GM10847 (cell line): Measurements from ENCODE around the gene RAB30.

Experiments used
- POLR2A ChIP-seq: IDR thresholded peaks from 2 replicates; pipeline ENCODE4 v1.6.1; 2011; ENCODE audit not compliant: insufficient read length; ENCODE audit errors: extremely low read depth

The RAB30 gene

DNA sequence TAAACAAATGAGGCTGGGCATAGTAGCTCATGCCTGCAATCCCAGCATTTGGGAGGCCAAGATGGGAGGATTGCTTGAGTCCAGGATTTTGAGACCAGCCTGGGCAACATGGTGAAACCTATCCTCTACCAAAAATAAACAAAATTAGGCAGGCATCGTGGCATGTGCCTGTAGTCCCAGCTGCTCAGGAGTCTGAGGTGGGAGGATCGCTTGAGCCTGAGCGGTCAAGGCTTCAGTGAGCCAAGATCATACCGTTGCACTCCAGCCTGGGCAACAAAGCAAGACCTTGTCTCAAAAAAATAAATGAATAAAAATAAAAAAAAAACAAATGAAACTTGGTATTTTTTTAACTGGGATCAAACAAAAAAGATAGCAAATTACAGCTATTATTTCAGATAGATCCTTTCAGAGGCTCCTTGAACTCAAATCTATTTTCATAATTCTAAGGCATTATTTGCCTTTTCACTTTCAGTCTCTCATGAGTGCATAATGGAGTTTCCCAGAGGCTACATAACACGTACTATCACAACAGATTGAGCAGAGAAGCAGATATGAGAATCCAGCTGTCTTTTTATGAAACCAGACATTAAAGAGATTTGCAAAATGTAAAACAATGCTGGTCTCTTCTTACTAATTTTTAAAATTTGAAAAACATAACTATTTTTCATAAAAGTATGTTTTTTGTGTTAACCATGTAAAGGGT, 147.0 kb downstream of the RAB30 start:
- no peak for TF ChIP-seq POLR2A
